GM13976 (cell line): ENCODE measurements around the gene TMEM209.
A peak's percentile ranks its signal among the peaks of the same experiment; 100 is the strongest.
"Not testable (repeated sequence)": the region's sequence is repeated elsewhere in the genome, so short reads cannot be mapped to it uniquely, and the experiment has no call there.

Source experiments
- DNase-seq: peaks from one replicate; pipeline ENCODE4 v3.0.0; 2012; ENCODE audit warnings: low spot score
- in situ Hi-C: fragments of 300-500 bp; cut with MboI; formaldehyde crosslinking; loops from one replicate; pipeline ENCODE4 v1.12.0; 2022; ENCODE audit warnings: low sequenced_read_pairs, mixed read lengths, inconsistent platforms; ENCODE audit not compliant: unreplicated experiment
- TF ChIP-seq, protein P1 (sequence below): IDR thresholded peaks from 2 replicates; pipeline ENCODE4 v1.5.1; 2012; ENCODE audit warnings: borderline replicate concordance, mild to moderate bottlenecking; ENCODE audit not compliant: insufficient read depth; ENCODE audit errors: extremely low read depth, missing control alignments, control extremely low read depth

TMEM209 gene

DNA sequence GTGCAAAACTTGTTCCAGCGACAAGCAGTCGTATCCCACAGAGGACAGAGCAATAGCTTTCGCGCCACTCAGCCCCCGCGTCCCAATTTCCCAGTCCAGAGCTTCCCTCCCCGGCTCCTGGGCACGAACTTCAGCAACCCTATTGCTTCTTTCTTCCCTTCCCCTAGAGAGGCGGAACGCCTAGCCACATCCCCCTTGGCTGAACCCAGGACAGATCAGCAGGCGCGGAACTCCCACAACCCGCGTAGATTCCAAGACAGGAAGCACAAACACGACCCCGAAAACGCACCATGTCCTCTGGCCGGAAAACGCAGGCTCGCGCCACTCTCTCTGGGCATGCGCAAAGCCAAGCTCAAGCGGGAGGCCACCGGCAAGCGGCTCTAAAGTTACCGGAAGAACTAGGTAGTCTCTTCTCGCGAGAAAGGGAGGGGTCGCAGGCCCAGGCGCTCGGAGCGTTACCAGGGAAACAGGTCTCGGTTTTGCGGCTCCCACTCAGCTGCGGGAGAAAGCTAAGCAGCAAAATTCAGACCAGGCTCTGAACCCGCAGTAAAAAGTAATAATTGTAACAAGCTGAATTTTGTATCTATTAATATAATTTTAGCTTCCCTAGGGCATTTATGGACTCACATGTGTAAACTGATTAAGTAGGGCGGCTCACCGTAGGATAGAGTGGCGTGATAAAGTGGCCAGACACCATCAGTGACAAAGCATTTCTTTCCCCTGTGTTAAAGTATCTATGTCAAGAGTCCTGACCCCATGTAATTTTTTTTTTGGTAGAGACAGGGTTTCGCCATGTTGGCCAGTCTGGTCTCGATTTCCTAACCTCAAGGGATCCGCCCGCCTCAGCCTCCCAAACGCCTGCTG, at the start of gene TMEM209:
TSS of gene TMEM209 (minus strand) at position 323 of the 864 bp plus-strand sequence. CDS start at position 292, 31 bp downstream.
- peak; percentile 98 for DNase-seq
- TF ChIP-seq, protein P1, sequence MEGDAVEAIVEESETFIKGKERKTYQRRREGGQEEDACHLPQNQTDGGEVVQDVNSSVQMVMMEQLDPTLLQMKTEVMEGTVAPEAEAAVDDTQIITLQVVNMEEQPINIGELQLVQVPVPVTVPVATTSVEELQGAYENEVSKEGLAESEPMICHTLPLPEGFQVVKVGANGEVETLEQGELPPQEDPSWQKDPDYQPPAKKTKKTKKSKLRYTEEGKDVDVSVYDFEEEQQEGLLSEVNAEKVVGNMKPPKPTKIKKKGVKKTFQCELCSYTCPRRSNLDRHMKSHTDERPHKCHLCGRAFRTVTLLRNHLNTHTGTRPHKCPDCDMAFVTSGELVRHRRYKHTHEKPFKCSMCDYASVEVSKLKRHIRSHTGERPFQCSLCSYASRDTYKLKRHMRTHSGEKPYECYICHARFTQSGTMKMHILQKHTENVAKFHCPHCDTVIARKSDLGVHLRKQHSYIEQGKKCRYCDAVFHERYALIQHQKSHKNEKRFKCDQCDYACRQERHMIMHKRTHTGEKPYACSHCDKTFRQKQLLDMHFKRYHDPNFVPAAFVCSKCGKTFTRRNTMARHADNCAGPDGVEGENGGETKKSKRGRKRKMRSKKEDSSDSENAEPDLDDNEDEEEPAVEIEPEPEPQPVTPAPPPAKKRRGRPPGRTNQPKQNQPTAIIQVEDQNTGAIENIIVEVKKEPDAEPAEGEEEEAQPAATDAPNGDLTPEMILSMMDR, result no peak
- in situ Hi-C loops, result no loop called here

DNA sequence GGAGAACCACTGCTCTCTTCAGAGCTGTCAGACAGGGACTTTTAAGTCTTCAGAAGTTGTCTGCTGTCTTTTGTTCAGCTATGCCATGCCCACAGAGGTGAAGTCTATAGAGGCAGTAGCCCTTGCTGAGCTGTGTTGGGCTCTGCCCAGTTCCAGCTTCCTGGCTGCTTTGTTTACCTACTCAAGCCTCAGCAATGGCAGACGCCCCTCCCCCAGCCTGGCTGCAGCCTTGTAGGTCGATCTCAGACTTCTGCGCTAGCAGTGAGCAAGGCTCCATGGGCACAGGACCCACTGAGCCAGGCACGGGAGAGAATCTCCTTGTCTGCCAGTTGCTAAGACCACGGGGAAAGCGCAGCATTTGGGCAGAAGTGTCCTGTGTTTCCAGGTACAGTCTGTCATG, 49.3 kb upstream of the TMEM209 start:
- TF ChIP-seq, protein P1, result no peak
- DNase-seq, result no peak
- in situ Hi-C loops, result no loop called here

DNA sequence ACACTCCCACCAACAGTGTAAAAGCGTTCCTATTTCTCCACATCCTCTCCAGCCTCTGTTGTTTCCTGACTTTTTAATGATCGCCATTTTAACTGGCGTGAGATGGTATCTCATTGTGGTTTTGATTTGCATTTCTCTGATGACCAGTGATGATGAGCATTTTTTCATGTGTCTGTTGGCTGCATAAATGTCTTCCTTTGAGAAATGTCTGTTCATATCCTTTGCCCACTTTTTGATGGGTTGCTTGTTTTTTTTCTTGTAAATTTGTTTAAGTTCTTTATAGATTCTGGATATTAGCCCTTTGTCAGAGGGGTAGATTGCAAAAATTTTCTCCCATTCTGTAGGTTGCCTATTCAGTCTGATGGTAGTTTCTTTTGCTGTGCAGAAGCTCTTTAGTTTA, 44.4 kb upstream of the TMEM209 start:
- in situ Hi-C loops, DNase-seq: not testable (repeated sequence)

GRCh38 chr7:130248842-130249241, 43.6 kb upstream of the TMEM209 start:
- in situ Hi-C loops, DNase-seq: not testable (repeated sequence)

DNA sequence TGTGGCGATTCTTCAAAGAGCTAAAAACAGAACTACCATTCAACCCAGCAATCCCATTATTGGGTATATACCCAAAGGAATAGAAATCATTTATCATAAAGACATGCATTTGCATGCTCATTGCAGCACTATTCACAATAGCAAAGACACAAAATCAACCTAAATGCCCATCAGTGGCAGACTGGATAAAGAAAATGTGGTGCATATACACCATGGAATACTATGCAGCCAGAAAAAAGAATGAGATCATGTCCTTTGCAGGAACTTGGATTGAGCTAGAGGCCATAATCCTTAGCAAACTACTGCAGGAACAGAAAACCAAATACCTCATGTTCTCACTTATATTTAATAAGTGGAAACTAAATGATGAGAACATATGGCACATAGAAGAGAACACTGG, 41.3 kb upstream of the TMEM209 start:
- in situ Hi-C loops, DNase-seq: not testable (repeated sequence)

- DNase-seq, result not testable (repeated sequence)
Measured at GRCh38 chr7:130243486-130243885, 38.3 kb upstream of the TMEM209 start.

GRCh38 chr7:130242198-130243014, 37.2 kb upstream of the TMEM209 start:
- in situ Hi-C loops, result no loop called here
- TF ChIP-seq, protein P1, result peak; percentile 70
- peak; percentile 59 for DNase-seq

More at GRCh38 chr7:130243486-130243885, 38.3 kb upstream of the TMEM209 start:
- in situ Hi-C loops, result not testable (repeated sequence)

DNA sequence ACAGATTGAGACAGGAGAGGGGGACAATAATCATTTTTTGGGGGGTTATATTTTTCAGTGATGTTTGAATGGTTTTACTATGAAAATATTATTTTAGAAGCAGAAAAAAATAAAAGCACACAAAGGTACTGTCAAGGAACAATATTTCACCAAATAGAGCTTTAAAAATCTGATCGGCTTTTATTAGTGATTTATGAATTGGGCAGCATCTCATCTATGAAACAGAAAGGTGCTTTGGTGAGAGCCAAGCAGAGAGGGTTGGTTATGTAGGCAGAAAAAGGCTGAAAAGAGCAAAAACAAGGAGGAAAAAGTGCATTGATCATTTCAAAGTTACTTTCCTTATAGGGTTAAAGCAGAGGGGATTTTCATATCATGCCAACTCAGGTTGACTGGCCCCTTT, 35.0 kb upstream of the TMEM209 start:
- DNase-seq, result no peak
- TF ChIP-seq, protein P1, result no peak
- in situ Hi-C loops, result no loop called here

- in situ Hi-C loops, DNase-seq: not testable (repeated sequence)
Measured at GRCh38 chr7:130236361-130236760, 31.2 kb upstream of the TMEM209 start.
